ENCODE measurements around the gene EML6. TPM values are rescaled to one million over a fixed set of nuclear protein-coding genes. Genes with fewer than 3 reads are reported as not detected.

Gene EML6
- total RNA-seq, 2 donors from 2014 or later: 1.4 to 2.1 TPM

DNA sequence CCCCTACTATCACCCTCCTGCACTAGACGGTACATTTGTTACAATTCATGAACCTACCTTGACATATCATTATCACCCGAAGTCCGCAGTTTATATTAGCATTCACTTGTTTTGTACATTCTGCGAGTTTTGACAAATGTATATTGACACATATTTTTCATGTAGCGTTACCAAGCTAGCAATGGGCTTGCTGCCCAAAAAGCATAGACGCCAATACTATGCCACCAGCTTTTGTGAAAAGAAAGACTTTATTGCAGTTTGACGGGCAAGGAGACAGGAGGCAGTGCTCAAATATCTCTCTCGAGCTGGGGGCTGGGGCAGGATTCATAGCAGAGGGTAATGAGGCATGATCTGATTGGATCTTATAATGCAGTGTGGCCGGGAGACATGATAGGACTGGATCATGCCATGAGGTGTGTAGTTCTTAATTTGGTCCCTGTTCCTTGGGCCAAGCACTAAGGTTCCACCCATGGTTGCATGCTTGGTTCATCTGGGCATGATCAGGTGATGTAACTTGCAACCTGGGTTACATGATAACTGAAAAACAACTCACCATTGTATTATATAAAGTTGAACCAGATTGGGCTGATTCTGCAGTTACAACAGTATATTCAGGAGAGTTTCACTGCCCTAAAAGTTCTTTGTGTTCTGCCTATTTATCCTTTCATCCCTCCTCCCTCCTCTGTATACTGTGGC lies 164.5 kb downstream of the EML6 start:
- Histone ChIP-seq H3K4me1 (ENCODE audit: control insufficient read depth, insufficient read depth, low read length) (no peaks in the 10 kb centered on the region), H3K36me3 (ENCODE audit: control insufficient read depth, insufficient read depth, low read length) (no peaks in the 10 kb centered on the region), H3K4me3 (ENCODE audit: low read length) (no peak overlapping the region), H3K27ac (ENCODE audit: low read depth, low read length) (no peak overlapping the region), H3K9ac (ENCODE audit: extremely low read depth, low read length, poor library complexity, severe bottlenecking) (no peak overlapping the region), H3K27me3 (ENCODE audit: control insufficient read depth, insufficient read depth, low read length, poor library complexity, severe bottlenecking) (no peaks in the 10 kb centered on the region), H3K9me3 (ENCODE audit: control insufficient read depth, low read length) (no peaks in the 10 kb centered on the region)
- Mint-ChIP-seq H3K4me3 (no peak overlapping the region), H3K27ac (no peak overlapping the region), H3K4me1 (no peaks in the 10 kb centered on the region), H3K36me3 (ENCODE audit: low read depth) (no peaks in the 10 kb centered on the region), H3K9me3 (no peaks in the 10 kb centered on the region), H3K27me3 (ENCODE audit: insufficient read depth) (no peaks in the 10 kb centered on the region)
- TF ChIP-seq, protein P1, sequence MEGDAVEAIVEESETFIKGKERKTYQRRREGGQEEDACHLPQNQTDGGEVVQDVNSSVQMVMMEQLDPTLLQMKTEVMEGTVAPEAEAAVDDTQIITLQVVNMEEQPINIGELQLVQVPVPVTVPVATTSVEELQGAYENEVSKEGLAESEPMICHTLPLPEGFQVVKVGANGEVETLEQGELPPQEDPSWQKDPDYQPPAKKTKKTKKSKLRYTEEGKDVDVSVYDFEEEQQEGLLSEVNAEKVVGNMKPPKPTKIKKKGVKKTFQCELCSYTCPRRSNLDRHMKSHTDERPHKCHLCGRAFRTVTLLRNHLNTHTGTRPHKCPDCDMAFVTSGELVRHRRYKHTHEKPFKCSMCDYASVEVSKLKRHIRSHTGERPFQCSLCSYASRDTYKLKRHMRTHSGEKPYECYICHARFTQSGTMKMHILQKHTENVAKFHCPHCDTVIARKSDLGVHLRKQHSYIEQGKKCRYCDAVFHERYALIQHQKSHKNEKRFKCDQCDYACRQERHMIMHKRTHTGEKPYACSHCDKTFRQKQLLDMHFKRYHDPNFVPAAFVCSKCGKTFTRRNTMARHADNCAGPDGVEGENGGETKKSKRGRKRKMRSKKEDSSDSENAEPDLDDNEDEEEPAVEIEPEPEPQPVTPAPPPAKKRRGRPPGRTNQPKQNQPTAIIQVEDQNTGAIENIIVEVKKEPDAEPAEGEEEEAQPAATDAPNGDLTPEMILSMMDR (conservative IDR thresholded peaks at IDR 0.05): no peak
- DNase-seq: no peak
- 88 to 96% methylated on average over 8 to 9 of the region's 9 CpGs for whole genome bisulfite sequencing, 2 experiments (ENCODE audit: insufficient coverage in 1 of 2, insufficient read length in 1 of 2)

DNA sequence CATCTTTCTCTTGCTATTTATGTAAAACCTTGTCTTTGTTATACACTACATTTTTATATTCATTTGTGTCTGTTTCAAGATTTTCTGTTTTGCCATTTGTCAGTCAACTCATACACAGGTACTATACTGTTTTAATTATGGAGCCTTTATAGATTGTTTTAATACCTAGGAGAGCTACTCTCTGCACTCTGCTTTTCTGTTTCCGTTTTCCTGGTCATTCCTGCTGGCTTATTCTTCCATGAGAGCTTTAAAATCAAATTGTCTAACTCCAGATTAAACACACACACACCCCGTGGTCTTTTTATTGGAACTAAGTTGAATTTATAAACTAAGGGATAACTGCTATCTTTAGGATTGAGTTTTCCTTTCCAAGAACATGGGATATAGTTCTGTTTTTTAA lies 165.6 kb downstream of the EML6 start:
- H3K27me3 ChIP-seq (ENCODE audit: control insufficient read depth, insufficient read depth, low read length, poor library complexity, severe bottlenecking): no peaks in the 10 kb centered on the region
- Mint-ChIP-seq H3K27me3 (ENCODE audit: insufficient read depth) (no peaks in the 10 kb centered on the region), H3K9me3 (no peaks in the 10 kb centered on the region), H3K4me1 (no peaks in the 10 kb centered on the region), H3K4me3 (no peak overlapping the region), H3K27ac (no peak overlapping the region), H3K36me3 (ENCODE audit: low read depth) (no peaks in the 10 kb centered on the region)
- 86% methylated on average over 2 of the region's 2 CpGs; no CpG with 5 or more reads in 1 of the 2 experiments for WGBS, 2 experiments (ENCODE audit: insufficient coverage in 1 of 2, insufficient read length in 1 of 2)
- H3K27ac ChIP-seq (ENCODE audit: low read depth, low read length): no peak overlapping the region
- TF ChIP-seq, protein P1 (conservative IDR thresholded peaks at IDR 0.05): no peak
- no peak overlapping the region for H3K9ac ChIP-seq (ENCODE audit: extremely low read depth, low read length, poor library complexity, severe bottlenecking)
- H3K4me1 ChIP-seq (ENCODE audit: control insufficient read depth, insufficient read depth, low read length): no peaks in the 10 kb centered on the region
- no peak overlapping the region for H3K4me3 ChIP-seq (ENCODE audit: low read length)
- no peaks in the 10 kb centered on the region for H3K36me3 ChIP-seq (ENCODE audit: control insufficient read depth, insufficient read depth, low read length)
- DNase-seq: no peak
- no peaks in the 10 kb centered on the region for H3K9me3 ChIP-seq (ENCODE audit: control insufficient read depth, low read length)

DNA sequence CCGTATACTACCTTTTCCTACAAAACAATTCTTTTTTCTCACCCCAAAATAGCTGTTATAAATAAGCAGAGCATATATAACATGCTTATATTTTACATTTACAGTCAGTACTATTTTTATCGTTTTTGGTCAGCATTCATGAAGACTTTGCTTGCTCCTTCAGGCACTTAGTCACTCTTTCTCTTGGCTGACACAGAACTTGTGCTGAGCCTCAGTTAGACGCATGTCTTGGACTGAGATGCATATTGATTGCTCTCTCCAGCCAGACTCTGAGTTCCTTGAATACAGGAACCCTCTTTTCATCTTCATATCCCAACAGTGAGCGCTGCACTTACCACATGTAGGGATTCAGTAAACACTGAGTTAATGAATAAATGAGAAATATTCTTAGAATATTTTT lies 168.4 kb downstream of the EML6 start:
- H3K36me3 Mint-ChIP-seq (ENCODE audit: low read depth): no peaks in the 10 kb centered on the region
- no peak for DNase-seq
- no peak overlapping the region for H3K27ac ChIP-seq (ENCODE audit: low read depth, low read length)
- no peaks in the 10 kb centered on the region for H3K27me3 ChIP-seq (ENCODE audit: control insufficient read depth, insufficient read depth, low read length, poor library complexity, severe bottlenecking)
- no peak overlapping the region for H3K4me3 Mint-ChIP-seq
- H3K4me1 Mint-ChIP-seq: no peaks in the 10 kb centered on the region
- H3K4me3 ChIP-seq (ENCODE audit: low read length): no peak overlapping the region
- no peak overlapping the region for H3K9ac ChIP-seq (ENCODE audit: extremely low read depth, low read length, poor library complexity, severe bottlenecking)
- no peaks in the 10 kb centered on the region for H3K4me1 ChIP-seq (ENCODE audit: control insufficient read depth, insufficient read depth, low read length)
- H3K9me3 Mint-ChIP-seq: peaks cover 3% of the 10 kb centered on the region
- no peak overlapping the region for H3K27ac Mint-ChIP-seq
- H3K9me3 ChIP-seq (ENCODE audit: control insufficient read depth, low read length): no peaks in the 10 kb centered on the region
- H3K27me3 Mint-ChIP-seq (ENCODE audit: insufficient read depth): no peaks in the 10 kb centered on the region
- TF ChIP-seq, protein P1 (conservative IDR thresholded peaks at IDR 0.05): no peak
- WGBS, 2 experiments (ENCODE audit: insufficient coverage in 1 of 2, insufficient read length in 1 of 2): 81 to 100% methylated on average over 1 to 3 of the region's 4 CpGs
- H3K36me3 ChIP-seq (ENCODE audit: control insufficient read depth, insufficient read depth, low read length): no peaks in the 10 kb centered on the region

Measured in endodermal cell (in vitro differentiated cells).